ENCODE results near the gene DNAH1. TPM values are rescaled to one million over a fixed set of nuclear protein-coding genes. Genes with fewer than 3 reads are reported as not detected.

The DNAH1 gene
- total RNA-seq, 4 donors from 2014 or later = 12.0 to 26.1 (median 15.5) TPM

DNA sequence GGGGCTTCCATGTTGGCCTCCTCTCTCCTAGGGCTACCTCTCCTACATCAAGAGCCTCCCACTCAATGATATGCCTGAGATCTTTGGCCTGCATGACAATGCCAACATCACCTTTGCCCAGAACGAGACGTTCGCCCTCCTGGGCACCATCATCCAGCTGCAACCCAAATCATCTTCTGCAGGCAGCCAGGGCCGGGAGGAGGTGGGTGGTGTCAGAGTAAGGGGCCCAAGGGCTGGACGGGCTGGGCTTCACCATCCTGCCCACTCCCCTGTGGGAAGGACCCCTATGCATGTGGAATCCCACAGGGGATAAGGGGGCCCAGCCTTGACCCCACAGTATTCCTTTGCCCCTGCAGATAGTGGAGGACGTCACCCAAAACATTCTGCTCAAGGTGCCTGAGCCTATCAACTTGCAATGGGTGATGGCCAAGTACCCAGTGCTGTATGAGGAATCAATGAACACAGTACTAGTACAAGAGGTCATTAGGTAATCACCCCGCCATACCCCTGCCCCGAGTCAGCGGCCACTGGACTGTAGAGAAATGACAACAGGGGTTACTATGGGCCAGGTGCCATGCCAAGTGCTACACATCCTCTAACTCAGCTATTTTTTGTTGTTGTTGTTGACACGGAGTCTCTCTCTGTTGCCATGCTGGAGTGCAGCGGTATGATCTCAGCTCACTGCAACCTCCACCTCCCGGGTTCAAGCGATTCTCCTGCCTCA is 81.7 kb downstream of the DNAH1 start:
- peaks cover 0 to 94% (median 2%) of the 10 kb centered on the region in 3 donors for H3K36me3 ChIP-seq
- no peaks in the 10 kb centered on the region for H3K9me3 ChIP-seq
- no peak overlapping the region for H3K27ac ChIP-seq
- H3K4me1 ChIP-seq = no peaks in the 10 kb centered on the region
- WGBS, 2 donors = 79 to 86% methylated on average over 13 of the region's 13 CpGs
- TF ChIP-seq EP300 (IDR thresholded peaks at IDR 0.05) (no peak), POLR2A (IDR thresholded peaks at IDR 0.05) (no peak)
- TF ChIP-seq, protein P1, sequence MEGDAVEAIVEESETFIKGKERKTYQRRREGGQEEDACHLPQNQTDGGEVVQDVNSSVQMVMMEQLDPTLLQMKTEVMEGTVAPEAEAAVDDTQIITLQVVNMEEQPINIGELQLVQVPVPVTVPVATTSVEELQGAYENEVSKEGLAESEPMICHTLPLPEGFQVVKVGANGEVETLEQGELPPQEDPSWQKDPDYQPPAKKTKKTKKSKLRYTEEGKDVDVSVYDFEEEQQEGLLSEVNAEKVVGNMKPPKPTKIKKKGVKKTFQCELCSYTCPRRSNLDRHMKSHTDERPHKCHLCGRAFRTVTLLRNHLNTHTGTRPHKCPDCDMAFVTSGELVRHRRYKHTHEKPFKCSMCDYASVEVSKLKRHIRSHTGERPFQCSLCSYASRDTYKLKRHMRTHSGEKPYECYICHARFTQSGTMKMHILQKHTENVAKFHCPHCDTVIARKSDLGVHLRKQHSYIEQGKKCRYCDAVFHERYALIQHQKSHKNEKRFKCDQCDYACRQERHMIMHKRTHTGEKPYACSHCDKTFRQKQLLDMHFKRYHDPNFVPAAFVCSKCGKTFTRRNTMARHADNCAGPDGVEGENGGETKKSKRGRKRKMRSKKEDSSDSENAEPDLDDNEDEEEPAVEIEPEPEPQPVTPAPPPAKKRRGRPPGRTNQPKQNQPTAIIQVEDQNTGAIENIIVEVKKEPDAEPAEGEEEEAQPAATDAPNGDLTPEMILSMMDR (IDR thresholded peaks at IDR 0.05) = no peak
- DNase-seq (ENCODE audit: low spot score in 2 of 2) = no peak
- no peak overlapping the region for H3K4me3 ChIP-seq
- no peaks in the 10 kb centered on the region for H3K27me3 ChIP-seq

DNA sequence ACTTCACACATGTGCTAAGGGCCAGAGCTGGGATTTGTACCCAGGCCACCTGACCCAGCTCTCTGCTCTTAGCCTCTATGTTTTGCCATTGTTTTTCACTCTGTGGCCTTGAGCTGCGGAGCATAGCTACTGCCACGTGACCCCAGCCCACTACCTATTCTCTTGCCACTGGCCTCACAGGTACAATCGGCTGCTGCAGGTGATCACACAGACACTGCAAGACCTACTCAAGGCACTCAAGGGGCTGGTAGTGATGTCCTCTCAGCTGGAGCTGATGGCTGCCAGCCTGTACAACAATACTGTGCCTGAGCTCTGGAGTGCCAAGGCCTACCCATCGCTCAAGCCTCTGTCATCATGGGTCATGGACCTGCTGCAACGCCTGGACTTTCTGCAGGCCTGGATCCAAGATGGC is 82.6 kb downstream of the DNAH1 start:
- Histone ChIP-seq H3K4me1 (no peaks in the 10 kb centered on the region), H3K27ac (no peak overlapping the region), H3K9me3 (no peaks in the 10 kb centered on the region), H3K4me3 (no peak overlapping the region), H3K36me3 (peaks cover 0 to 94% (median 10%) of the 10 kb centered on the region in 3 donors), H3K27me3 (no peaks in the 10 kb centered on the region)
- no peak for TF ChIP-seq POLR2A (IDR thresholded peaks at IDR 0.05)
- no peak for TF ChIP-seq EP300 (IDR thresholded peaks at IDR 0.05)
- TF ChIP-seq, protein P1 (IDR thresholded peaks at IDR 0.05) = no peak
- 93 to 96% methylated on average over 5 of the region's 5 CpGs for WGBS, 2 donors
- no peak for DNase-seq (ENCODE audit: low spot score in 2 of 2)

DNA sequence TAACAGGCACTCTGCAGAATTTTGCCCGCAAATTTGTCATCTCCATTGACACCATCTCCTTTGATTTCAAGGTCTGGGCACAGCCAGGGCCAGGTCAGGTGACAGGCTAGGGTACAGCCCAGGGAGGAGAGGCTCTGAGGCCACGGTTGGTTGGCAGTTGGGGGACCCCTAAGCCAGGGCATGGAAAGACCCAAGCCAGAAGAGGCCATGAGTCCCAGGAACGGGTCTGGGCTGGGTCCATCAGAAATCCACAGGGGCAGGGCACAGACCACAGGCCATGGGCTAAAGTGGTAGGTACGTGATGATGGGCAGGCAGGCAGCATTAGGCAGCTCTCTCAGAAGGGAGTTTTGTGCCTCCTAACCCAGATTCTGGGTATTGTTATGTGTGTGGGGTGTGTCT is 83.0 kb downstream of the DNAH1 start:
- Histone ChIP-seq H3K9me3 (no peaks in the 10 kb centered on the region), H3K36me3 (peaks cover 0 to 94% (median 13%) of the 10 kb centered on the region in 3 donors), H3K4me3 (no peak overlapping the region), H3K27me3 (no peaks in the 10 kb centered on the region), H3K27ac (no peak overlapping the region), H3K4me1 (peaks cover 0 to 2% (median 0%) of the 10 kb centered on the region in 4 donors)
- 86 to 93% methylated on average over 4 of the region's 4 CpGs for WGBS, 2 donors
- no peak for DNase-seq (ENCODE audit: low spot score in 2 of 2)
- TF ChIP-seq EP300 (IDR thresholded peaks at IDR 0.05) (no peak), POLR2A (IDR thresholded peaks at IDR 0.05) (no peak)
- TF ChIP-seq, protein P1 (IDR thresholded peaks at IDR 0.05) = no peak

DNA sequence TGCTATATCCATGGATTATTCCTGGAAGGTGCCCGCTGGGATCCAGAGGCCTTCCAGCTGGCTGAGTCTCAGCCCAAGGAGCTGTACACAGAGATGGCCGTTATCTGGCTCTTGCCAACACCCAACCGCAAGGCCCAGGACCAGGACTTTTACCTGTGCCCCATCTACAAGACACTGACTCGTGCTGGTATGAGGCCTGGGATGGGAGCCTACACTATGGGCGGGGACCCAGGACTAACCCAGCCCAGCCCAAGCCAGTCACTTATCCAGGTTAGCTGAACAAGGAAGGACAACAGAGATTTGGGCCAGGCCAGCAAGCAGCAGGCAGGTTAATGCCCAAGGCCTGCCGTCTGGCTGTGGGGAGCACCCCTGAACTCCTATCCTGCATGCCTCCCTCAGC is 83.5 kb downstream of the DNAH1 start:
- H3K9me3 ChIP-seq = no peaks in the 10 kb centered on the region
- H3K4me1 ChIP-seq = peaks cover 0 to 7% (median 0%) of the 10 kb centered on the region in 4 donors
- peaks cover 0 to 94% (median 17%) of the 10 kb centered on the region in 3 donors for H3K36me3 ChIP-seq
- H3K27me3 ChIP-seq = no peaks in the 10 kb centered on the region
- no peak for TF ChIP-seq POLR2A (IDR thresholded peaks at IDR 0.05)
- no peak for TF ChIP-seq EP300 (IDR thresholded peaks at IDR 0.05)
- TF ChIP-seq, protein P1 (IDR thresholded peaks at IDR 0.05) = no peak
- H3K27ac ChIP-seq = no peak overlapping the region
- no peak for DNase-seq (ENCODE audit: low spot score in 2 of 2)
- 79 to 100% methylated on average over 1 to 3 of the region's 6 CpGs for WGBS, 2 donors
- no peak overlapping the region for H3K4me3 ChIP-seq

DNA sequence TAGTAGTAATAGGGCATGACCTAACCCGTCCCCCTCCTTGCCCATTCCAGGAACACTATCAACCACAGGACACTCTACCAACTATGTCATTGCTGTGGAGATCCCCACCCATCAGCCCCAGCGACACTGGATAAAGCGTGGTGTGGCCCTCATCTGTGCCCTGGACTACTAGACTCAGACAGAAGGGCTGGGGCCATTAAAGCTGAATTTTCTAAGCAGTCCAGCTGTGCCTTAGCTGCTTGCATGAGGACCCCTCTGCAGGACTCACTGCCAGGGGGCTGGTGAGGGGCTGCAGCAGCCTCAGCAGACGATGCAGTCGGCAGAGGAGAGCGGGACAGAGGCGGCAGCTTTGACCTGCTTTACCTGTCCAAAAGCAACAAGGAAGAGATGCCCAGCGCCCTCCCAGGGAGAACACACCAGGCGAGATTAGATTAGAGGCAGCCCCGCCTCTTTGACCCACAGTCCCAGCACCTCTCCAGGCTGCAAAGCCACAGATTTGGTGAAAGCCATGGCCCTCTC is 84.2 kb downstream of the DNAH1 start:
- TF ChIP-seq POLR2A (IDR thresholded peaks at IDR 0.05) (no peak), EP300 (IDR thresholded peaks at IDR 0.05) (no peak)
- TF ChIP-seq, protein P1 (IDR thresholded peaks at IDR 0.05) = no peak
- Histone ChIP-seq H3K27ac (no peak overlapping the region), H3K27me3 (no peaks in the 10 kb centered on the region), H3K4me1 (peaks cover 0 to 7% (median 0%) of the 10 kb centered on the region in 4 donors), H3K4me3 (no peak overlapping the region), H3K9me3 (no peaks in the 10 kb centered on the region), H3K36me3 (peaks cover 0 to 94% (median 18%) of the 10 kb centered on the region in 3 donors)
- no peak for DNase-seq (ENCODE audit: low spot score in 2 of 2)
- 79 to 89% methylated on average over 7 to 10 of the region's 10 CpGs for WGBS, 2 donors
